GM10847 (cell line): ENCODE data around the gene CADPS.

Experiments
- POLR2A ChIP-seq: IDR thresholded peaks from 2 replicates; pipeline ENCODE4 v1.6.1; 2011; ENCODE audit not compliant: insufficient read length; ENCODE audit errors: extremely low read depth

The CADPS gene

DNA sequence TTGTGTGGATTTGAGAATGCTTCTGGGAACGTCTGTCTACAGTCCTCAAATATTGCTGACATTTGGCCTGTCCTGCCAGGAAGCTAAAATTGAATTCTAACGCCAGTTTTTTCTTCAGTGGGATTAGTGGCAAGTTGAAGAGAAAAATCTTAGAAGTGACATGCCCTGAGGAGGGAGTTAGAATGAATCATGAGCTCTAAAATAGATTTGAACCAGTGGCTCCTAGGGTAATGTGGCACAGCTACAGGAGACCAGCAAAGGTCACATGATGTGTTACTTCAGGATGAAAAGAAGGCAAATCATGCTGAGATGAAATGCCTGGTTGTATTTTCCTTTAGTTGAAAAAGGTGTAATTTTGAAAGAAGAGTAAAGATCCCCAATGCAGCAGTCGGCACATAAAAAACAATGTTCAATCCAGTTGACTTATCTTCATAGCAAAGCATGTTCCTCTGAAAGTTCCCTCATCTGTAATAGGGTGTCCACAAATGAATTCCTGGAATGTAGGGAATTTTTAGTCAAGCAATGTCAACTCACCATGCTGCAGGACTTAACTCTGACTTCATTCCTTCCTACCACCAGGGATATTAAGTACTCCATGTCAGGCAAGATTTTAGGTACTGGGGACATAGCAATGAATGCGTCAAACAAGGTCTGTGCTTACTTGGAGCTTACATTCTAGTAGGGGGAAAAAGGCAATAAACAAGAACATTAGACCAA, 171.6 kb downstream of the CADPS start:
- no peak for TF ChIP-seq POLR2A

DNA sequence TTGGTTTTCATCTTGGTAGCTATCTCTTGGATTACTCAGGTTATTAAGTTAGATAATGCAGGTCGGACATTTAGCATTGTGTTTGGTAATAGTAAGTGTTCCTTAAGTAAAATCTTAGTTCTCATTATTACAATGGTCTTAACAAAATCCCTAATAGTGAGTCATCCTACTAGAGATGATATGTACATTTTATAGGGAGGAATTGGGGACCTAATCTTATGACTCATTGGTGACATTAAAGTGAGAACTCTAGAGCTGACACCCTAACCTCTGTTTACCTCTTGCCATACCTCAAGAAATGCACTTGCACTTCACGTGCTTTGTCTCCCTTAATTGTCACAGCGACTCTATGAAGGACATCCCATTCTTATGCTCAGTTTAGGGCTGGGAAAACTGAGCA, 174.9 kb downstream of the CADPS start:
- TF ChIP-seq POLR2A: no peak

DNA sequence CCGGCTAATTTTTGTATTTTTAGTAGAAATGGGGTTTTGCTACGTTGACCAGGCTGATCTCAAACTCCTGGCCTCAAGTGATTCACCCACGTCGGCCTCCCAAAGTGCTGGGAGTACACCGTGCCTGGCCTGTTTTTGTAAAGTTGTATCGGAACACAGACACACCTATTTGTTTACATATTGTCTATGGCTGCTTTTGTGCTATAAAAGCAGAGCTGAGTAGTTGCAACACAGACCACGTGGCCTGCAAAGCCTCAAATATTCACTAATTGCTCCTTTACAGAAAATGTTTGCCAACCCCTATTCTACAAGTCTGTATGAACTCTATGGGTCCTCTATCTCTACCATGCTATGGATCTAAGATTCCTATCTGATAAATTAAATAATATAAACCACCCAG, 175.5 kb downstream of the CADPS start:
- TF ChIP-seq POLR2A: no peak

DNA sequence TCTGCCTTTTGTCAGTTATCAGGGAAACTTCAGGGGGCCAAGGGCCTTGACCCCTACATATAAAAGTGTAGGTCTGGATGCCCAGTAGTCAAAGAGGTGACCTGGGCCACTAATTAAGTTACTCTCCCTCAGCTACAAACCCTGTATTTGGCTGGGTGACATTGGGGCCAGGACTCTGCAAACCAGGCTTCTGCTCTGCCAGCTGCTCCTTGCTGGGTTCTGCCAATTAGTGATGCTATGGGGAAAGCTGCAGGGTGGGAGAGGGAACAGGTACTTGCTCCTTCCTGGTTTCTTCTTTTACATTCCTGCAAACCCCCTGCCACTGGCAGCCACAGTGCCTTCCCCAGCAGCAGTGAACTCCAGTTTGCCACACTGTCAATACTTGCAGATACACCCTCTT, 179.2 kb downstream of the CADPS start:
- no peak for TF ChIP-seq POLR2A

DNA sequence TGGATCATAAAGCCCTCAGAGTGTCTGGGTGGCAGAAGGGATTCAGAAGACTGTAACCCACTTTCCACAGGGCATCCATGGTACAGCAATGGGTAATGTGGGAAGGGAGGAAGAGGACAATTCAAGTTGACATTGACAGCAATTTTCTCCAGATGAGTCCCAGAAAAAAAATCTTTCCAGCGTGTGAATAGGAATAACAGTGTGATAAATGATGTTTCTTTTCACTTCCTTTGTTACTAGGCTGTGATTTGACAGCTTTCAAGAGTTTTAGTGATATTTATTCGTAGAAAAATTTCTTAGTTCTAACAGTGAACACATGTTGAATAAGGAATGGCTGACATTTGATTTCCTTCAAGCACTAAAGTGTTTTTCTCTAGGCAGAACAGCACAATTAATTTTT, 186.4 kb downstream of the CADPS start:
- TF ChIP-seq POLR2A: no peak

DNA sequence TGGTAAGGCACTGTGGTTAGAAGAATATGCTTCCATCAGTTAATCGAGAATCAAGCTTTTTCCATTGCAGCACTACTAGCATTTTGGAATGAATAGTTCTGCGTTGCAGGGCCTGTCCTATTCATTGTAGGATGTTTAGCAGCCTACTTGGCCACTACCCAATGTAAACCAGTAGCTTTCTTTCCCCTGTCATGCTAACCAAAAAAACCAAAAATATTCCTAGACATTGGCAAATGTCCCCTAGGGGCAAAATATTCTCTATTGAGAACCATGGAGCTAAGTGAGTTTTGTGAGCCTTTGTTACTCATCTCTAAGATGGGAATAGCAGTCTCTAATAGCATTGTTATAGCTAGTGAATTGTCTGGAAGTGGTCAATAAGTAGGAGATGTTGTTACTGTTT, 187.2 kb downstream of the CADPS start:
- TF ChIP-seq POLR2A: no peak

DNA sequence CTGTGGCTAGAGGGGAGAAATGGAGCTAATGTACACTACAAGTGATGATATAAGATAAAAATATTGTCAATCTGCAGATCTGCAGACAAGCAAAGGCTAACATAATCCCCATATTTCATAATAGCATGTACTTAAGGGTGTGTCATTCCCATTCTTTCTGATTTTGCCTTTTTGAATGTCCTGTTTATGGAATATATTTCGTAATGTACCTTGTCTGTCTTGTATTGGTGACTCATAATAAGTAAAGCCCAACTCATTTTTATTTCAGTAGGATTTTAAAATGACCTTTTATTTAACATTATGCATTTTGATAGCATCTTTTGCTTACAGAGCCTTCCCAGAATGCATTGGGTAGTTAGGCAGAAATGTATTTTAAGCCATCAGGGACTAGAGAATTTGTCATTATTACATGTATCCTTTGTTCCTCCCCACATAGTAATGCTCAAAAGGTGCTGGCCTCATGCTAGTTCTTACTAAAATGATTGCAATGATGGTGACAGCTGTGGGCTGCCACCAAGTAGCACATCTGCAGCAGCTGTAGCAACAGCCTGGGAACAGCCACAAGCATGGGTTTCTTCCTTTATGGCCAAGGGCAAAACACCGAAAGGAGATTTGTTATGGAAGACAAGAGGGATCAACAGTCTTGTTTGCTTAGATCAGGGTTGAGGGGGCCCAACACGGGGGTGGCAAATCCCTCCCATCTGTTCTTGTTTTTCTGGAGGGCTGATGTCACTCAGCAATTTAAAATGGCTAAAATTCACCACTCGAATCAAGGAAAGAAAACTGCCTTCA, 188.5 kb downstream of the CADPS start:
- TF ChIP-seq POLR2A: no peak

DNA sequence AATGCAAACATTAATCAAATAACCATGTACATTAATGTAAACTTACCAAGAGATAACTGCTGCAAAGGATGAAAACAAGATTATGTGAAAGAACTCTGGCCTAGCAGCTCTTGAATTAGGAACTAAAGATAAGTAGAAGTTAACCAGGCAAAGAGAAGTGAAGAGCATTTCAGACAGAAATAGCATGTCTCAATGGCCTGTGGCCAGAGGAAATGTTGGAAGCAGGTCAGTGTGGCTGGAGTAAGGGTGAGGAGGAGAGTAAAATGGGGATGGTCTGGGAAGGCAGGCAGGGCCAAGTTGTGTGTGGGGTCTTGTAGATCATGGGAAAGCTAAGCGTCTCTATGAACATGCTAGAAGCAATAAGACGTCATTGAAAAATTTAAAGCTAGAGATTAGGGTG, 192.4 kb downstream of the CADPS start:
- no peak for TF ChIP-seq POLR2A

DNA sequence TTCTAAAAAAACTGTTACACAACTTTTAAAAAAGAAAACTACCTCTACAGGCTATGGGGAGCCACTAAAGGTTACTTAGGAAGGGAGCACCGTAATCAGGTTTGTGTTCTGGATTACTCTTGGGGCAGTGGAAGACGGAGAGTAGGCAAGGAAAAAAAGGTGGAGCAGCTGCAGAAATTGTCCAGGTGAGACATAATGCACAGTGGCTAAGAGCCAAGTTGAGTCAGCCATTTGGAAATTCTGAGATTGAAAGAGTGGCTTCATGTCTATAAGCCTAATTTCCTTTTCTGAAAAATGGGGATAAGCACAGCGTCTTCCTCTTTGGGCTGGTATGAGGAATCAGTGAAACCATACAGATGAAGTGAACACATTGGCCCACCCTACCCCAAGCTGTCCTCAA, 195.2 kb downstream of the CADPS start:
- TF ChIP-seq POLR2A: no peak

DNA sequence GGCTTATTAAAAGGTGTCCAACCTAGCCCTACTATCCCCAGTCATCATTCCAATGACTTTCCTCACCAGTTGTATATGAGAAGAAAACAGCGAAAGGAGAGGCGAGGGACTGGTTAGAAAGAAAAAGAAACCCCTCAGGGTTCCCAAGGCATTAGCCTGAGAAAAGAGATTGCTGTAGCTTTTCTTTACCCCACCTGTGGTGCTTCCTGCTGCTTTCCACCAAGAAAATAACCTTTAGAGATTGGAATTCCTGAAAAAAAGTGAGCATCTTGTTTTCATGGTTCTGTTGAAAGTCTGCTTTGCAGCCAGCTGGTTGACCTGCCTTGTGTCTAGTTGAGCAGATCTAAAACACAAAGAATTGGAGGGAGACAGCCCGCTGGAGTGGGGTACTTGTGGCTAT, 196.4 kb downstream of the CADPS start:
- TF ChIP-seq POLR2A: no peak

DNA sequence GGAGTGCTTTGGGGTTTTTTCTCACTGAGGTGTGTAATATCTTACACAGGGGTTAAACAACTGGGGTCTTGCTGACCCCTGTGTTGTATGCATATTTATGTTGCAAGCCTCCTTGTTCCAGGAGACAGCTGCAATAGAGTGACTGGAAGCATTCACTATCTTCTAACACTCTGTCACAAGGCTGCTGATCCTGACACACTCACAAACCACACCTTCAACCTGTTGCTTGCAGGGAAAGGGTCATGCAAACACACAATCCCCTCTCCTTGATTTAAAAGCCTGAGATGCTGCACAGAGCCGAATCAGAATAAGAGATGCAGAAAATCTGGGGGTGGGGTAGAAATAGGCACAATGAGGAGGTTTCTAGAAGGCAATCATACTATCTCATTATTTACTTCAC, 197.3 kb downstream of the CADPS start:
- no peak for TF ChIP-seq POLR2A

DNA sequence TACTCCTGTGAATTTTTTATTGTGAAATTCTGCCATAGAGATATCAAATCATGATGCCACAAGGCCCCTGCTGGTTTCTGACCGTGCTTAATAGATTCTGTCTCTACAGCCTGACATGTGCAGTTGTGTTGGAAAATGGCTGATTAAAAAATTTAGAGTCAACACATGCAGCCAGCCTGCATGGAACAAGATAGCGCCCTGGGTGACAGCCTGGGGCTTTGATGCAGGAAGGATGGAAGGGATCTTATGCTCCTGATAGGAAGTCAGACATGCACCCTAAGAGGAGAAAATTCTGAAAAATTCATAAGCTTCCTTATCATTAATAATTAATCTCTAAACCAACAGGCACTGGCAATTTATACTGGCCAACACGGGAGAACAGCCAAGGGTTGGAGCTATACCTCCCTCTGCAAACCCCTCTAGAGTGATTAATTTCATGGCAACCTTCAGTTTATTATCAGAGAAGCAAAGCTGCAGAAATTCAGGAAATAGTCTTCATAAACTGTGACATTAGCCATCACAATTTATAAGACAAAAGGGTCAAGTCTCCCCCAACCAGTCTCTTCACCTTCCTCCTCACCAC, 198.4 kb downstream of the CADPS start:
- TF ChIP-seq POLR2A: no peak

DNA sequence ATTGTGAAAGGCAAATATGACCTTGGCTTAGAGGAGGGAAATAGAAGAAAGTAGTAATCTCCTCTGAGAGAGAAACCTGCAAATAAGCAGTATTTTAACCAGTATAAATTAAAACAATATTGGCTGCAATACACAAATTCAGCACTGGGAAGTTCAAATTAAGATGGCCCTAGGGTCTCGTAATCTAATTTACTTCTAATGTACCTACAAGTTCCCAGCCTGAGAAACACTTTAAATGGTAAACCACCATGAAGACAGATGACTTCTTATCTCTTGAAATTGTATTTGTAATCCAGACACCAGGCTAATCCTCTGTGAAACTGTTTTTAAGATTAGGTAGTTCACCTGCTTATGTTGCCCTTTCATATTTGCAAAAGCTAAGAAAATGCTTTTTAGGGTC, 199.7 kb downstream of the CADPS start:
- no peak for TF ChIP-seq POLR2A

DNA sequence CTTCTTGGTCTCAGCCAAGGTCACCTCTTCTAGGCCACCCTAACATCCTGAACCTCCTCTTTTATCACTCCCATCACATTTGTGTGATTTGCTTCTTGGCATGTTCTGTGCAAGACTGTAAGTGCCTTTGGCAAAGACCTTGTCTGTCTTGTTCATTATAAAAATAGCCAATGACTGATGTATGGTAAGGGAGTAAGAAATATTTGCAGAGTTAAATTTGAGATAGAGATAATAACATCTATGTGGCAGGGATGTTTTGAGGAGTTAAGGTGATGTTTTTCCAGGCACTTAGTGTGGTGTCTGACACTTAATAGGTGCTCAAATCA, 202.3 kb downstream of the CADPS start:
- no peak for TF ChIP-seq POLR2A

DNA sequence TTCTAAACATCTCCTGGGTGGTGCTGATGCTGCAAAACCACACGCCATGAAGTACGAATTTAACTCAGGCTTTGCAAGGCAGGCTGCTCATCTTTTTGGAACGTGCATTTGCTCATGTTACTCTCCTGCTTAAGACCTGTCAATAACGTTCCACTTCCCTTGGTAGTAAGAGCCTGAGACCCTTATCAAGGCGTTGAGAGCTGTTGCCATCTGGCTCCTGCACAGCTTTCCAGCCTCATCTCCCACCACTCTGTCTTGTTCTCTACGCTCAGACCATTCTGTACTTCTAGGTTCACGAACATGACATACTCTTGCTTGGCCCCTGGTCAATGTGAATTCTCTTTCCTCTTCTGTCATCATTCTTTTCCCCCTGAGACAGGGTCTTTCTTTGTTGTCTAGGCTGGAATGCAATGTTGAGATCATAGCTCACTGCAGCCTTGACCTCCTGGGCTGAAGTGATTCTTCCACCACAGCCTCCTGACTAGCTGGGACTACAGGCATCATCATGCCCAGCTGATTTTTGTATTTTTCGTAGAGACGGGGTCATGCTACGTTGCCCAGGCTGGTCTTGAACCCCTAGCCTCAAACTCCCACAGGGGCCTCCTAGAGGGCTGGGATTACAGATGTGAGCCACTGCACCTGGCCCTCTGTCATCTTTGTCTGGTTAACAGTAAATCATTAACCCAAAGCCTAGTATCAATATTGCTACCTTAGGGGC, 202.8 kb downstream of the CADPS start:
- no peak for TF ChIP-seq POLR2A

DNA sequence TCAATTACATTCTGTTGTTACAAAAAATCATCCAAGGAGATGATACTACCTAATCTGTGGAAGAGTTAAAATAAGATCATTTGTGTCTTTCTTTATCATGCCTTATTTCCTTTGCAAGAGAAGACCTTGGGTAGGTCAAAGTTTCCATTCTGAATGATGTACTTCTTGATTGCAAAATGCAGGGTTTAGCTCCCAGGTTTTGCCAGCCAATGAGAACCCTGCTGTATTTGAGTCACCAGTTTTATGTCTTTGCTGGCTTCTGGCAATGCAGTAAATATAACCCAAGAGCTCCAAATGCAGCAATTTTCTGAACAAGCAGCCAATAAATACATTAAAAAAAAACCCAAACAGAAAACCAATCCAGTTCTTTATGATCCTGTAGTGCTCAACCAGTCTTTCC, 204.9 kb downstream of the CADPS start:
- TF ChIP-seq POLR2A: no peak
